ENCODE data around the gene VRTN. TPM values are rescaled to one million over a fixed set of nuclear protein-coding genes. Genes with fewer than 3 reads are reported as not detected.
"Not testable (repeated sequence)": the region's sequence is repeated elsewhere in the genome, so short reads cannot be mapped to it uniquely, and the experiment has no call there.

Gene VRTN
- total RNA-seq, 1 donor from 2014 or later: 0.15 TPM

DNA sequence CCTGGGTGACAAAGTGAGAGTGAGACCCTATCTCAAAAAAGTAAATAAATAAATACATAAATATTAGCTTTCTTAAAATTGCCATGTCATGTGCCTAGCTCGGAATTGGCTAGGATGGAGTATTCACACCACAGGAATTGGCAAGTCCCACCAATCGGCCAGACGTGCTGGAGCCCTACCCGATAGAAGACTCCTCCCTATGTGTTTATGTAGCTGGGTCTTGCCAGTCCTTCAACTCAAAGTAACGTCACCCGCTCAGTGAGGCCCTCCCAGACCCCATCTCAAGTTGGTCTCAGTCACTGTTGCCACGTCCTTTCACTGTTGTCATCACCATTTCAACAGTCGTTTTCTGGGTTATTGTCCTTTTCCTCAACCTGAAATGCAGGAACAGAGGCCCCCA is 20.2 kb downstream of the VRTN start:
- H3K27ac Mint-ChIP-seq (ENCODE audit: unreplicated experiment): no peak overlapping the region
- H3K36me3 Mint-ChIP-seq (ENCODE audit: unreplicated experiment): no peaks in the 10 kb centered on the region
- H3K4me1 Mint-ChIP-seq (ENCODE audit: low read depth, unreplicated experiment): no peaks in the 10 kb centered on the region
- no peak overlapping the region for H3K4me3 Mint-ChIP-seq (ENCODE audit: unreplicated experiment)
- TF ChIP-seq, protein P1, sequence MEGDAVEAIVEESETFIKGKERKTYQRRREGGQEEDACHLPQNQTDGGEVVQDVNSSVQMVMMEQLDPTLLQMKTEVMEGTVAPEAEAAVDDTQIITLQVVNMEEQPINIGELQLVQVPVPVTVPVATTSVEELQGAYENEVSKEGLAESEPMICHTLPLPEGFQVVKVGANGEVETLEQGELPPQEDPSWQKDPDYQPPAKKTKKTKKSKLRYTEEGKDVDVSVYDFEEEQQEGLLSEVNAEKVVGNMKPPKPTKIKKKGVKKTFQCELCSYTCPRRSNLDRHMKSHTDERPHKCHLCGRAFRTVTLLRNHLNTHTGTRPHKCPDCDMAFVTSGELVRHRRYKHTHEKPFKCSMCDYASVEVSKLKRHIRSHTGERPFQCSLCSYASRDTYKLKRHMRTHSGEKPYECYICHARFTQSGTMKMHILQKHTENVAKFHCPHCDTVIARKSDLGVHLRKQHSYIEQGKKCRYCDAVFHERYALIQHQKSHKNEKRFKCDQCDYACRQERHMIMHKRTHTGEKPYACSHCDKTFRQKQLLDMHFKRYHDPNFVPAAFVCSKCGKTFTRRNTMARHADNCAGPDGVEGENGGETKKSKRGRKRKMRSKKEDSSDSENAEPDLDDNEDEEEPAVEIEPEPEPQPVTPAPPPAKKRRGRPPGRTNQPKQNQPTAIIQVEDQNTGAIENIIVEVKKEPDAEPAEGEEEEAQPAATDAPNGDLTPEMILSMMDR (IDR thresholded peaks at IDR 0.05; ENCODE audit: partially characterized antibody, unreplicated experiment): no peak
- DNase-seq: no peak
- H3K9me3 Mint-ChIP-seq (ENCODE audit: unreplicated experiment): no peaks in the 10 kb centered on the region
- no peaks in the 10 kb centered on the region for H3K27me3 Mint-ChIP-seq (ENCODE audit: unreplicated experiment)

GRCh38 chr14:74377976-74378690 is 29.9 kb downstream of the VRTN start:
- H3K27ac Mint-ChIP-seq (ENCODE audit: unreplicated experiment): no peak overlapping the region
- DNase-seq: no peak
- peaks cover 2% of the 10 kb centered on the region for H3K27me3 Mint-ChIP-seq (ENCODE audit: unreplicated experiment)
- H3K9me3 Mint-ChIP-seq (ENCODE audit: unreplicated experiment): no peaks in the 10 kb centered on the region
- no peak overlapping the region for H3K4me3 Mint-ChIP-seq (ENCODE audit: unreplicated experiment)
- H3K36me3 Mint-ChIP-seq (ENCODE audit: unreplicated experiment): no peaks in the 10 kb centered on the region
- H3K4me1 Mint-ChIP-seq (ENCODE audit: low read depth, unreplicated experiment): no peaks in the 10 kb centered on the region
- TF ChIP-seq, protein P1 (IDR thresholded peaks at IDR 0.05; ENCODE audit: partially characterized antibody, unreplicated experiment): no peak

DNA sequence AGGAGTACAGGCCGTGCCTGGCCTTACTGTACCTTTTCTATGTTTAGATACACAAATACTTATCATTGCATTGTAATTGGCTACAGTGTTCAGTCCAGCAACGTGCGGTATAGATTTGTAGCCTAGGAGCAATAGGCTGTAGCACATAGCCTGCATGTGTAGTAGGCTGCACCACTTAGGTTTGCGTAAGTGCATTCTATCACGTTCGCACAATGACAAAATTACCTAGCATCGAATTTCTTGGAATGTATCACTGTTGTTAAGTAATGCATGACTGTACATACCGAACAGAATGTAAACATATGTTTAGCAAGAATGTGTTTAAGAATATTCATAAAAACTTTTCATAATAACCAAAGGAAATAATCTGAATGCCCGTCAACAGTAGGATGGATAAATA is 31.9 kb downstream of the VRTN start:
- no peaks in the 10 kb centered on the region for H3K36me3 Mint-ChIP-seq (ENCODE audit: unreplicated experiment)
- no peak overlapping the region for H3K4me3 Mint-ChIP-seq (ENCODE audit: unreplicated experiment)
- H3K27ac Mint-ChIP-seq (ENCODE audit: unreplicated experiment): no peak overlapping the region
- DNase-seq: no peak
- no peaks in the 10 kb centered on the region for H3K4me1 Mint-ChIP-seq (ENCODE audit: low read depth, unreplicated experiment)
- TF ChIP-seq, protein P1 (IDR thresholded peaks at IDR 0.05; ENCODE audit: partially characterized antibody, unreplicated experiment): no peak
- H3K27me3 Mint-ChIP-seq (ENCODE audit: unreplicated experiment): peaks cover 2% of the 10 kb centered on the region
- peaks cover 2% of the 10 kb centered on the region for H3K9me3 Mint-ChIP-seq (ENCODE audit: unreplicated experiment)

DNA sequence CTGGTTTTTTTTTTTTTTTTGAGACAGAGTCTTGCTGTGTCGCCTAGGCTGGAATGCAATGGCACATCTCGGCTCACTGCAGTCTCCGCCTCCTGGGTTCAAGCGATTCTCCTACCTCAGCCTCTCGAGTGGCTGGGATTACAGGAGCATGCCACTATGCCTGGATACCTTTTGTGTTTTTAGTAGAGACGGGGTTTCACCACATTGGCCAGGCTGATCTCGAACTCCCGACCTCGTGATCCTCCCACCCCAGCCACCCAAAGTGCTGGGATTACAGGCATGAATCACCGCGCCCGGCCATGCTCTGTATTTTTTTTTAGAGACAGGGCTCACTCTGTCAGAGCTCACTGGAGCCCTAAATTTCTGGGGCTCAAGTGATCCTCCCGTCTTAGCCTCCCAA is 32.6 kb downstream of the VRTN start:
- Mint-ChIP-seq H3K27ac (ENCODE audit: unreplicated experiment) (no peak overlapping the region), H3K4me3 (ENCODE audit: unreplicated experiment) (no peak overlapping the region), H3K36me3 (ENCODE audit: unreplicated experiment) (no peaks in the 10 kb centered on the region), H3K27me3 (ENCODE audit: unreplicated experiment) (peaks cover 2% of the 10 kb centered on the region), H3K4me1 (ENCODE audit: low read depth, unreplicated experiment) (no peaks in the 10 kb centered on the region), H3K9me3 (ENCODE audit: unreplicated experiment) (peaks cover 2% of the 10 kb centered on the region)
- TF ChIP-seq, protein P1 (IDR thresholded peaks at IDR 0.05; ENCODE audit: partially characterized antibody, unreplicated experiment): no peak
- DNase-seq: no peak

DNA sequence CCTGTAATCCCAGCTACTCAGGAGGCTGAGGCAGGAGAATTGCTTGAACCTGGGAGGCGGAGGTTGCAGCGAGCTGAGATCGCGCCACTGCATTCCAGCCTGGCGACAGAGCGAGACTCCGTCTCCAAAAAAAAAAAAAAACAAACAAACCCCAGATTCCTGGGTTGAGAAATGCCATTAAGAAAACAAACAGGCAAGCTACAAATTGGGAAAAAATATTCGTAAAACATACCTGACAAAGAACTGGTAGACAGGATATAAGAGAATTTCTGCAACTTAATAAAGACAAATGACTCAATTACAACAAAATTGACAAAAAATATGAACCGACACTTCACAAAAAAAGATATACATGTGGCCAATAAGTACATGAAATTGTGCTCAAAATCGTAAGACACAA is 33.3 kb downstream of the VRTN start:
- H3K4me3 Mint-ChIP-seq (ENCODE audit: unreplicated experiment); DNase-seq; H3K27ac Mint-ChIP-seq (ENCODE audit: unreplicated experiment); H3K9me3 Mint-ChIP-seq (ENCODE audit: unreplicated experiment); H3K36me3 Mint-ChIP-seq (ENCODE audit: unreplicated experiment); H3K27me3 Mint-ChIP-seq (ENCODE audit: unreplicated experiment); H3K4me1 Mint-ChIP-seq (ENCODE audit: low read depth, unreplicated experiment): not testable (repeated sequence)

Data from glutamatergic neuron (in vitro differentiated cells).